Fibroblast of skin of left biceps (primary cell): ENCODE results near the gene ST7.
"Not testable (repeated sequence)": the region's sequence is repeated elsewhere in the genome, so short reads cannot be mapped to it uniquely, and the experiment has no call there.

Experiments used
- DNase-seq, 2 experiments: peaks; one replicate each; pipeline ENCODE4 v3.0.0-alpha.2; 2013; ENCODE audit warnings: low read depth in 2 of 2

ST7 gene

GRCh38 chr7:117219485-117219884 lies 266.2 kb downstream of the ST7 start:
- no peak for DNase-seq

- DNase-seq: no peak
Observed at GRCh38 chr7:117220836-117221235, 267.5 kb downstream of the ST7 start.

GRCh38 chr7:117225536-117225935 lies 272.2 kb downstream of the ST7 start:
- no peak for DNase-seq

GRCh38 chr7:117227091-117227490 lies 273.8 kb downstream of the ST7 start:
- DNase-seq: no peak

GRCh38 chr7:117229350-117229749 lies 276.0 kb downstream of the ST7 start:
- no peak for DNase-seq

GRCh38 chr7:117230276-117231046 lies 277.2 kb downstream of the ST7 start:
- peak; percentile 81 to 85 for DNase-seq

- no peak for DNase-seq
Observed at GRCh38 chr7:117231047-117231359, 277.7 kb downstream of the ST7 start.

GRCh38 chr7:117237646-117238045 lies 284.3 kb downstream of the ST7 start:
- no peak for DNase-seq

GRCh38 chr7:117238472-117238871 lies 285.2 kb downstream of the ST7 start:
- DNase-seq: no peak

GRCh38 chr7:117238937-117239336 lies 285.6 kb downstream of the ST7 start:
- DNase-seq: no peak

- no peak for DNase-seq
Observed at GRCh38 chr7:117241088-117241487, 287.8 kb downstream of the ST7 start.

- DNase-seq: no peak
Observed at GRCh38 chr7:117243390-117243789, 290.1 kb downstream of the ST7 start.

GRCh38 chr7:117245703-117246102 lies 292.4 kb downstream of the ST7 start:
- not testable (repeated sequence) for DNase-seq

- no peak for DNase-seq
Observed at GRCh38 chr7:117247809-117248208, 294.5 kb downstream of the ST7 start.

- DNase-seq: no peak
Observed at GRCh38 chr7:117248829-117249228, 295.5 kb downstream of the ST7 start.

- no peak for DNase-seq
Observed at GRCh38 chr7:117249696-117250095, 296.4 kb downstream of the ST7 start.

GRCh38 chr7:117250245-117250644 lies 296.9 kb downstream of the ST7 start:
- no peak for DNase-seq

GRCh38 chr7:117250801-117251200 lies 297.5 kb downstream of the ST7 start:
- no peak for DNase-seq

GRCh38 chr7:117251687-117252086 lies 298.4 kb downstream of the ST7 start:
- DNase-seq: peak; percentile 89

GRCh38 chr7:117259615-117260014 lies 306.3 kb downstream of the ST7 start:
- DNase-seq: peak; percentile 82 to 86

- DNase-seq: no peak
Observed at GRCh38 chr7:117262546-117262945, 309.2 kb downstream of the ST7 start.

GRCh38 chr7:117264716-117265115 lies 311.4 kb downstream of the ST7 start:
- no peak for DNase-seq

GRCh38 chr7:117269417-117269816 lies 316.1 kb downstream of the ST7 start:
- peak; percentile 79 to 83 for DNase-seq

- peak in 1 of 2 experiments; percentile 61 for DNase-seq
Observed at GRCh38 chr7:117269886-117270285, 316.6 kb downstream of the ST7 start.
